Activated CD8-positive, alpha-beta memory T cell treated with anti-CD3 and anti-CD28 coated beads, Interleukin-2, amount 50 U/mL, for 24 hours (primary cell): ENCODE measurements around the gene NSUN7.

Source experiments
- DNase-seq: peaks from one replicate; pipeline ENCODE4 v3.0.0-alpha.2; 2020; ENCODE audit errors: extremely low read depth

NSUN7 gene

DNA sequence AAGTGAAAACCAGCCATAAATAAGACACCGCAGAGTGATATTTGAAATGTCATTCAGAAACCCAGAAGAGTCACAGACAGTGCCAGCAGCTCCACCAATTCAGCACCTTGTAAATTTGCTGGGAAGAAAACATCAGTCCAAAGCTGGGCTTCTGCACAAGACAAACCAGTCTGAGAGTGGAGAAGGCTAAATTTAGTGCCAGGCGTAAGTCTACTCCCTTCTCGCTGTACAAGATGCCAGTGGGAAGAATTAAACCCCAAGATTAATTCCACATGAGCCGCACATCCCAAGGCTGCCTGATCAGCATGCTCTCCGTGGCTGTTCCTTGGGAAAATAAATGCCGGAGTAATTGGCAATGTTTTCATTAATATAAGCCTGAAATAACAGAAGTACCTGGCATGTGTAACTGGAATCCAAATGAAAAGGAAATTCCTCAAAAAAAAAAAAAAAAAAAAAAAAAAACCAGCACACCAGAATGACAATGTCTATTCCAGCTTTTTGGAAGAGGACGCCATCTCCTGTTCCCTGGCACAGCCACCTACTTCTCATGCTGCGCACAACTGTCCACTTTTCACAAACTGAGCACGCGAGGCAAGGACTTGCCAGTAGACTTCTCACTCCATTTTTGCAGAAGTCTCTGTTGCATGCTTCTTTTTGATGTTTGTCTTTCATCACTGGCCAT is 95.5 kb downstream of the NSUN7 start:
- DNase-seq: no peak

DNA sequence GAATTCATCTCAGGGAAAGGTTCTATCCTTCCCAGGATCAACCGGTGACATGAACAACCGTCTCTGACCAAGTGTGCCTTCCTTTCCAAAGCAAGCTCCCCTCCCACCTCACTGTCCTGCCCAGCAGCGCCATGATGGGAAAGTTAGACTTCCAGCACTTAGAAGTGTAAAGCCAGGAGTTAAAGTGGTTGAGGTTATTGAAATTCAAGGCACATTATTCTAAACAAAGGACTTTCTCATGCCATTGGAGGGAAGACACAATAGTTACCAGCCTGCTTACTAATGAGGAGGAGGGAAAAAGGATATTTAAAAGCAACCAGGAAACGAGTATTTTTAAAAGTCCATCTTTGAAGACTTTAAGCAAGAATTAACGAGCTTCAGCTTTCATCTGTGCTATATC is 96.8 kb downstream of the NSUN7 start:
- no peak for DNase-seq

DNA sequence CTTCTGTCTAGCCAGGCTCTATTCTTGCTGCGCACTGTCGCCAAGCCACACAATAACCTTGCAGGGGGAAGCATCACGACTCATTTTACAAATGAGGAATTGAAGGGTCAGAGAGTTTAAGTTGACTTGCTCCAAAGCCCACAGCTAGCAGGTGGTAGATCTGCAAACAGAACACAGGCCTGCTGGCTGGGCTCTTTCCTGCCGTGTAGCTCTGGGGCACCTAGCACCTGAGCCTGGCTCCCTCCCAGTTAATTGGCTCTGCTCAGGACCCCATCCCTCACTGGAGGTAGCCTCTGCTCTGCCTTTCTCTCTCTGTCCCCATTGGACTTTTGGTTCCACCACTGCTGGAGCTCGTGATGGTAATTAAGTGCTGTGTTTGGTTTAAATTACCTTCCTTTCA is 98.5 kb downstream of the NSUN7 start:
- DNase-seq: no peak

DNA sequence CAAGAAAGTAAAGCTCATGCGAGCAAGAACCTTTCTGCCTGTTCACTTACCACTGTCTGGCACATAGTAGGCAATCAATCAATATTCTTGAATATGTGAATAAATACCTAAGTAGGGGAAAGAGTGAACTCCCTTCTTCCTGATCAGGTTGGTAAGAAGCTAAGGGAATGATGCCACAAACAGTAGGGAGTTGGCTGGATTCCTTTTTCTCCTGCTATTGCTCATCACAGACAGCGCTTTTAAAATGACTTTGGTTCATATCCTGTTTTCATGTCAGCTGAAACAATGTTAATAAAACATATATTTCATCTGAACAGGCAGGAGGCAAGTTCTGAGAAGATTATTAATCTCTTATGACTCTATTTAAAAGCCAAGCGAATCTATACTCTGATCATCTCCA is 99.2 kb downstream of the NSUN7 start:
- DNase-seq: no peak

DNA sequence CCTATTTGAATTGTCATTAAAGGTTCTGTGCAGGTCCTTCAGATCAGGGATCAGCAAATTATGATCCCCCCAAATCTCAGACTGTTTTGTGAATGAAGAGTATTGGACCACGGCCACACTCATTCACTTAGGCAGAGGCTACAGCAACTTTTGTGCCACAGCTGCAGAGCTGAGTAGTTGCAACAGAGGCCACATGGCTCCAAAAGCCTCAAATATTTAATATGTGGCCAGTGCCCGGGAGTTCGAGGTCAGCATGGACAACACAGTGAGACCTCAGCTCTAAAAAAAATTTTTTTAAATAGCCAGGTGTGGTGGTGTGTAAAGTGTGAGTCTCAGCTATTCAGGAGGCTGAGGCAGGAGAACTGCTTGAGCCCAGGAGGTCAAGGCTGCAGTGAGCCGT is 100.7 kb downstream of the NSUN7 start:
- no peak for DNase-seq

DNA sequence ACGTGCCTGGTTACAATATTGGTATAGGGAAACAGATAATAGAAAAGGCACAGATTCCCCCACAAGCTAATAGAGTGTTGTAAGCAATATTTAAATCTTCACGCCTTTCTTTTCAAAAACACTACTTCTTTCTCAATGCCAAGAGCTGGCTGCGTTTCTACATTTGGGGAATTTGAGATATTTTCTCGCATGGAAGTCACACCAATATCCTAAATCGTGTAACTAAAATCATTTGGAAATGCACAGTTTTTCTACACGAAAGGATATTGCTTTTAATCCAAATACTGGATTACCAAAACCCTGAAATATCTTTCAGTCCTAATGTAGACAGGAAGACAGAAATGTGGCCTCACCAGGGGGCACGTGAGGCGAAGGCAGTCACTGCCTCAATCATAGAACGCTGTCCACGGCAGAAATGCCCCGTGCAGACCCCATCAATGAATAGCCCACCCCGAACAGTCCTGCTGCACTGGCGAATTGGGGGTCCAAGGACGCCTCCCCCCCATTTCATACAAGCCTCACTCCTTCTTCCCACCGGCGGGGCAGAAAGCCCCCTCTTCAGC is 106.6 kb downstream of the NSUN7 start:
- no peak for DNase-seq

DNA sequence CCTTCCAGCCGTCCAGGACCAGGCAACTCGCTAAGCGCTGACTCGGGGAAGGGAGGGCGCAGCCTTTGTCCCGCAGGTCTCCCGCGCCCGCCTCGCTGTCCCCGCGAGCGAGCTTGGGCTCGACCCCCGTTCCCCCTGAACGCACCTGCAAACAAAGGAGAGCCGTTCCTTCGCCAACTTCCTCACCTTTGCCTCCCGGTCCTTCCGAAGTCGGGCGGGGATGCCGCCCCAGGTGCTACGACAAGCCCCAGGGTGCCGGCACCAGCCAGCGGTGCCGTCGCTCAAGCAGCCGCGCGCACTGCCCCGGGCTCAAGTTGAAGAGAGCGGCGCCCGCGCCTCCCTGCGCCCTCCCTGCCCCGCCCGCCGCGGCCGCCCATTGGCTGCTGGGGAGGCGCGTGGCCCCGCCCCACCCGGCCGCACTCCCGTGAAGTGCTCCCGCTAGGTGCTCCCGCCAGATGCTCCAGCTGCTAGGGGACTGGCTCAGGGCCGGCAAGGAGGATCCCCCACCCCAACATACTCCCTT is 107.1 kb downstream of the NSUN7 start:
- DNase-seq: no peak

DNA sequence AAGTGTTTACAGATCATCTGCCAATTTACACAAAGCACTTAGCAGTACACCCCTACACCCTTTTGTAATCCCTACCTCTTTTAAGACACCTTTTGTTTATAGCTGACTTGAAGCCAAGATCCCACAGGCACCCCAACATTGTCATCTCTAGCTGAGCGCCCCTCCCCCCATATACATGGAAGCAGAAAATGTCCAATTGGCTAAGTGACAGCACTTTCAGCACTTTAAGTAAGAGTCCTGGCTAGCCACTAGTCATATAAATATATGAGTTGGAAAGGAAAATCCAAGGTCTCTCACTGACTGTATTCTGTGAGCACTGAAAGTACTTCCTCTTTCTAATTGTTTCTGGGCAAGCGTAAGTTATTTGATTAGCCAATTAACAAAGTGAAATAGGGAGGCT is 108.2 kb downstream of the NSUN7 start:
- no peak for DNase-seq

DNA sequence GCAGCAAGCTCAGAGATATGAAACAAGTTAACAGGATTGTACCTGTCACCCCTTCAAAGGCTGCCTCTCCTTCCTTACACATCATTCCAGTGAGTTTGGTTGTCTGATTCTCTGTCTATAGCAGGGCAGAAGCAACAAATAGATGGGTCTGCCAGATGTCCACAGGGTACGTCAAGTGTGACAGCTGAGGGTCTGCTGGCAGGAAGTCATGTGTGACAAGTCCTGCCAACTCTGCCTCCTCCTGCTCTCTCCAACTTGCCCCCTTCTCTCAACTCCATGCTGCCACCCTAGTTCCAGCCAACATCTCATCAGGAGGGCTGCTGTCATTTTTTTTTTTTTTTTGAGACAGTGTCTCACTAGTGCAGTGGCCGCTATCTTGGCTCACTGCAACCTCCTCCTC is 109.2 kb downstream of the NSUN7 start:
- DNase-seq: no peak
